IPS DF 4.7 (cell line): Measurements from ENCODE around the gene WNT3A.

Experiments
- DNase-seq: peaks from one replicate; pipeline ENCODE4 v3.0.0-alpha.2; 2013; ENCODE audit warnings: low spot score; ENCODE audit errors: extremely low read depth

Gene WNT3A

GRCh38 chr1:228031276-228031995 is 24.6 kb downstream of the WNT3A start:
- DNase-seq = no peak

DNA sequence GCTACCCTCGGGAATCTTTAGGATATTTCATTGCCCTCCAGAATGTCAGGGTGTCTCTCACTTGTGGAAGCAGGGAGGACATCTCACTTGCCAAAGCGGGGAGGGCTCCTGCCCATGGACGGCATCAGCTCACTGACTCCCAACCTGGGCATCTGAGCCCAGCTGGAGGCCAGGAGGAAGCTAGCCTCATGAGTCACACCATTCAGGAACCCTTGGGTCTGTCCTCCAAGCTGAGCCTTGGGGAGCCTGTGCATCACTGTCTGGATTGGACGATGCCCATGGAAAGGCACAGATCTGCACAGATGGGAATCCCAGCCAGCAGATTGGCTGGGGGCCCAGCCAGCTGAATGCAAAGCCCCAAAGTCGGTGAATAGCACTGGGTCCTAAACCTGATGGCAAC is 25.2 kb downstream of the WNT3A start:
- DNase-seq = no peak

- no peak for DNase-seq
Measured at GRCh38 chr1:228033376-228033775, 26.6 kb downstream of the WNT3A start.

GRCh38 chr1:228034954-228035837 is 28.4 kb downstream of the WNT3A start:
- DNase-seq = no peak

GRCh38 chr1:228035844-228036243 is 29.0 kb downstream of the WNT3A start:
- DNase-seq = no peak

- no peak for DNase-seq
Measured at GRCh38 chr1:228036701-228037231, 30.0 kb downstream of the WNT3A start.

DNA sequence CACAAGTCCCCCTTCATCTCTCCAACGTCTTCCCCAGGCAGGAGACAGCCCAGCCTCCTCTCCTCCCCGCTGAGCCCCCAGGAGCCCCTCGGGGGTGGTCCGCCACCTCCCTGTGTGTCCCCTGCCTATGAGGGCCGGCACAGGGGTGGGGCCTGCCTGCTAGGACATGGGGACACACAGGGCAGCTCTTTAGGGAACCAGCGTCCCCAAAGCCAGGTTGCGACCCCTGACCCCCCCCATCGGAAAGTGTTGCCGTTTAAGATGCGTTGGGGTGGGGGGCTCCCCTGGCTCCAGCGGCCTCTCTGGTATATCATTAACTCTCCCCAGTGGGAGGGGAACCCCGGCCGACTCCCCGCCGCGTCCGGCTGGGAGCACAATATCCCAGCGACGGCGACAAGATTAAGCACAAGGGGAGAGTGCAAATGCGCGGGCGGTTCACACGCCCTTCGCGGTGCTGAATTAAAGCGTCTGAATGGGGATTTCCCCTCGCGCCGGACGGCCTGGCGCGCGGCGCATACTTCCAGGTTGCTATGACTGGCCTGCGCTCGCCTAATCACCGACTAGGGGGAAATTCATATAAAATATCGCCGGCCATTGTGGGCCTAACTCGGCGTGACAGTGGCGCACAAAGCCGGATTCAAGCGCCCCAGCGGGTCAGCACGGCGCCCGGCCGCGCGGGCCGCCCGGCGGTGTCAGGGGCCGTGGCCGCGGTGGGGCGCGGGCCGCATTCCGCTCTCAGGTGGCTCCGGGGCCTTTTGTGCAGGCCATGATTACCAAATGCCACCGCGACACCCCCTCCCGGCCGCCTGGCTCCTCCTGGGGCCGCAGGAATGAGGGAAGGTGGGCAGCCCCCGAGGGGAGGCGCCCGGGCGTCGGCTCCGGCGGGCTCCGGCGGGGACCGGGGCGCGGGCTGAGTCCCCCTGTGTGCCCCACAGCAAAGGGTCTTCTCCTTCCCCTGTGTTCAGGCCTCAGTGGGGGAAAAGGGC is 30.9 kb downstream of the WNT3A start:
- DNase-seq = no peak

GRCh38 chr1:228038387-228039005 is 31.7 kb downstream of the WNT3A start:
- DNase-seq = no peak

- no peak for DNase-seq
Measured at GRCh38 chr1:228039006-228039903, 32.5 kb downstream of the WNT3A start.

GRCh38 chr1:228039986-228040385 is 33.2 kb downstream of the WNT3A start:
- DNase-seq = no peak

GRCh38 chr1:228041316-228041715 is 34.5 kb downstream of the WNT3A start:
- DNase-seq = no peak

GRCh38 chr1:228042508-228042907 is 35.7 kb downstream of the WNT3A start:
- no peak for DNase-seq

DNA sequence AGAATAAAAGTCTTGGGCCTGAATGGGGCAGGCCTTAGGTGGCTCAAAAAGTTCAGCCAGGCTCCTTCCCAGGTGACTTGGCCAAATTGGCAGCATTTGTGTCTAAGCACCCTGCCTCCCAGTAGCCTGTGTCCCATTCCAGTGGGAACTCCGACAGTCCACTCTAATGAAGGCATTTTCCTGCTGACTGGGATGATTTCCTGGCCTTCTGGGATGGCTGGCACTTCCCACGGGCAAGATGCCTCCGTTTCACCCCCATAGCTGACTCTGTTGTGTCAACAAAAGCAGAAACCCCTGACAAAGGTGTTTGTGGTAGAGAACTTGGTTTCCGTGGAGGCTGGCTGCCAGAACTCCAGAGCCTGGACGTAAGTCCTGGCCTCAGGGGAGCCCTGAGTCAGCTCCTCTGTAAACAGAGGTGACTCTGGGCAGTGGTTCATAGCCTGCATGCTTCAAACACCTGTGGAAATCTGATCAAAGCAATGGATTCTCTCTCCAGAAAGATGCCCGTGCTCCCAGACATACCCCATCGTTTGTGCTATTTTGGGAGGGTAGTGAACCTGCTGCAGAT is 36.6 kb downstream of the WNT3A start:
- DNase-seq = no peak

DNA sequence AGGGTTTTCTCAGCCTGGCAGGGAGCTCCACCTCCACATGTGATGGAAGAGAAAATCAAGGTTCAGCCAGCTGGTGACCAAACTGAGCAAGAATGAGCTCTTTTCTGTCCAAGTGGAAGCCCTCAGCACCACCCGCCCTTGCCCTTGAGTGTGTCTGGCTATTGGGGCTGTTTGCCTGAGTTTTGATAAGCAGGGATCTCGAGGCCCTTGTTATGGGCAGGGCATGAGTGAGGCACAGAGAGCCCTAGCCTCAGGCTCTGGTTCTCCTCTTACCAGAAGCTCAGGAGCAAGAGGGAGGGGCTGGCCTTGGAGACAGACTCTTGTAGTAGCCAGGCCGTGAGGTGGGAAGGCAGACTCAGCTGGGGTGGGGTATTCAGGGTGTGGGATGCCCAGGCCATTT is 38.2 kb downstream of the WNT3A start:
- no peak for DNase-seq

GRCh38 chr1:228045405-228045804 is 38.6 kb downstream of the WNT3A start:
- DNase-seq = no peak

- no peak for DNase-seq
Measured at GRCh38 chr1:228045871-228046270, 39.1 kb downstream of the WNT3A start.

DNA sequence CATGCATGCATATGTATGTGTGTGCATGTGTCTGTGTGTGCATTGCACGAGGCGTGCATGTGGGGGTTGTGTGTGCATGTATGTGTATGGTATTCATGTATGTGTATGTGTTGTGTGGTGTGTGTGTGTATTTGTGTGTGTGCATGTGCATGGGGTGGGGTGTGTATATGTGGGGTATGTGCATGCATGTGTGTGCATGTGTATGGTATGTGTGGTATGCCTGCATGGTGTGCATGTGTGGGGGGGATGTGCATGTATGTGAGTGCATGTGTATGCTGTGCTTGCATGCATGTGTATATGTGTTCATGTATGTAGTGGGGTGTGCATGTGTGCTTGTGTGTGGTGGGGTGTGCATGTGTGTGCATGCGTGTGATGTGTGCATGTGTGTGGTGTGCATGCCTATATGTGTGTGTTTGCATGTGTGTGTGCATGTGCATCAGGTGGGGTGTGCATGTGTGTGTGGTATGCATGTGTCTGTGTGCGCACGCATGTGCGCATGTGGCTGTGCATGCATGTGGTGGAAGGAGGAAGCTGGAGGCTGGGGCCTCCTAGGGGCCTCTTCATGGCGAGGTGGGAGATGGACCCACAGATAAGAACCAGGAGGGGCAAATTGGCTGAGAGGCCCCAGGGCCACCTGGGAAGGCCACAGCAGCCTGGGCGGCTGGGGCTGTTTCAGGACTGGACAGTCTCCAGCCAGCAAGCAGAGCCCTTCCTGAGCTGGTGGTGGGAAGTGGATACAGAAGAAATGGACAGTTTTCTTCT is 39.8 kb downstream of the WNT3A start:
- no peak for DNase-seq

DNA sequence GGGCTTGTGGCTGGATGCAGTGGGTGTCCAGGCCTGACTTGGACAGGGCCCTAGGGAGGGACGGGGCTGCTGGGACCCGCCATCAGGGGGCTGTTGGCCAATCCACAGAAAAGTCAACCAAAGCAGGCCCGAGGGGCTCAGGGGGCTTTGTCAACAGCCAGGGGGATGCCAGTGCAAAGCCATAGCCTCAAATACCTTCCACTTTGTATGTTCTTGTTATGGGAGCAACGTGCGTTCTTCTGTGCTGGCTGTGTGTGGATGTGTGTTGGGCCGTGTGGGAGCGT is 40.3 kb downstream of the WNT3A start:
- no peak for DNase-seq

- DNase-seq = no peak
Measured at GRCh38 chr1:228048120-228048519, 41.3 kb downstream of the WNT3A start.
